Brain microvascular endothelial cell (primary cell): Measurements from ENCODE around the gene DVL2.

ENCODE experiments used
- DNase-seq: peaks from one replicate; pipeline ENCODE4 v3.0.0-alpha.2; 2020
- H3K27ac ChIP-seq: fragments of 250-450 bp; sonication (Bioruptor Pico); 2 replicates; pipeline ENCODE4 v1.5.1; 2020; ENCODE audit warnings: mild to moderate bottlenecking, moderate library complexity
- H3K27me3 ChIP-seq: fragments of 250-450 bp; sonication (Bioruptor Pico); replicated peaks from 2 replicates; pipeline ENCODE4 v1.5.1; 2020; ENCODE audit warnings: mild to moderate bottlenecking
- H3K36me3 ChIP-seq: fragments of 250-450 bp; sonication (Bioruptor Pico); replicated peaks from 2 replicates; pipeline ENCODE4 v1.5.1; 2020; ENCODE audit warnings: mild to moderate bottlenecking
- H3K4me3 ChIP-seq: 2 replicates; pipeline ENCODE4 v1.5.1; 2011; ENCODE audit warnings: low read depth, mild to moderate bottlenecking, control low read depth, low read length, moderate library complexity
- CTCF ChIP-seq: IDR thresholded peaks from 2 replicates; pipeline ENCODE4 v1.5.1; 2011; ENCODE audit warnings: low read depth, mild to moderate bottlenecking, moderate library complexity, low read length, control low read depth, inconsistent platforms; ENCODE audit errors: missing control alignments
- in situ Hi-C: cut with HindIII; loops from 2 replicates; pipeline ENCODE4 v1.10.0; 2017; ENCODE audit warnings: low sequenced_read_pairs, low pct_ligation_motif_present

The DVL2 gene

GRCh38 chr17:7213895-7214299, 20.4 kb downstream of the DVL2 start:
- peak overlapping the region; percentile 58 for H3K4me3 ChIP-seq
- DNase-seq, result peak; percentile 70
- peak overlapping the region; percentile 57 for H3K27ac ChIP-seq
- H3K27me3 ChIP-seq, result no peaks in the 10 kb centered on the region
- peak; percentile 76 for TF ChIP-seq CTCF
- in situ Hi-C loops, result no loop called here
- H3K36me3 ChIP-seq, result no peaks in the 10 kb centered on the region

GRCh38 chr17:7211491-7212273, 22.6 kb downstream of the DVL2 start:
- H3K27ac ChIP-seq, result no peak overlapping the region
- DNase-seq, result no peak
- no peak for TF ChIP-seq CTCF
- no peaks in the 10 kb centered on the region for H3K36me3 ChIP-seq
- H3K27me3 ChIP-seq, result no peaks in the 10 kb centered on the region
- in situ Hi-C loops, result no loop called here
- H3K4me3 ChIP-seq, result peak overlapping the region; percentile 38

- no peak overlapping the region for H3K27ac ChIP-seq
- DNase-seq, result no peak
- no peak overlapping the region for H3K4me3 ChIP-seq
- H3K36me3 ChIP-seq, result no peaks in the 10 kb centered on the region
- no peaks in the 10 kb centered on the region for H3K27me3 ChIP-seq
- in situ Hi-C loops, result no loop called here
- TF ChIP-seq CTCF, result no peak
Measured at GRCh38 chr17:7208754-7209460, 25.4 kb downstream of the DVL2 start.

- H3K27ac ChIP-seq, result no peak overlapping the region
- in situ Hi-C loops, result no loop called here
- H3K36me3 ChIP-seq, result peaks cover 6% of the 10 kb centered on the region
- H3K27me3 ChIP-seq, result no peaks in the 10 kb centered on the region
- no peak overlapping the region for H3K4me3 ChIP-seq
- no peak for DNase-seq
- no peak for TF ChIP-seq CTCF
Measured at GRCh38 chr17:7208027-7208571, 26.2 kb downstream of the DVL2 start.

GRCh38 chr17:7207120-7208001, 27.0 kb downstream of the DVL2 start:
- no peak for DNase-seq
- Histone ChIP-seq H3K27me3 (no peaks in the 10 kb centered on the region), H3K4me3 (no peak overlapping the region), H3K36me3 (peaks cover 14% of the 10 kb centered on the region), H3K27ac (no peak overlapping the region)
- in situ Hi-C loops, result no loop called here
- TF ChIP-seq CTCF, result no peak
